HepG2 (cell line): ENCODE measurements around the gene NFE2L2. TPM values are rescaled to one million over a fixed set of nuclear protein-coding genes. Genes with fewer than 3 reads are reported as not detected.
A peak's percentile ranks its signal among the peaks of the same experiment; 100 is the strongest.

ENCODE experiments used
- AHR ChIP-seq: IDR thresholded peaks from 2 replicates; pipeline ENCODE4 v1.6.1; 2018; ENCODE audit warnings: missing genetic modification reagents, missing compliant biosample characterization
- ARNT ChIP-seq: fragments of 450-650 bp; IDR thresholded peaks from 2 replicates; pipeline ENCODE4 v1.6.1; 2017
- CEBPG ChIP-seq: IDR thresholded peaks from 2 replicates; pipeline ENCODE4 v1.6.1; 2016
- ERF ChIP-seq: IDR thresholded peaks from 2 replicates; pipeline ENCODE4 v1.6.1; 2018; ENCODE audit warnings: missing biosample characterization, missing genetic modification reagents
- FOXC1 ChIP-seq: sonication (generic); formaldehyde crosslinking; IDR thresholded peaks from 2 replicates; pipeline ENCODE4 v1.8.0; 2022; ENCODE audit warnings: mild to moderate bottlenecking, missing genetic modification reagents, borderline replicate concordance
- HDAC1 ChIP-seq: sonication (generic); formaldehyde crosslinking; IDR thresholded peaks from 2 replicates; pipeline ENCODE4 v1.5.1; 2020; ENCODE audit warnings: mild to moderate bottlenecking, missing genetic modification reagents
- MAFK ChIP-seq, 2 experiments: IDR thresholded peaks in 1 of 2; conservative IDR thresholded peaks in 1 of 2; 2 replicates each; pipeline ENCODE4 v1.6.1; 2011; ENCODE audit warnings: improper control_type of control experiment in 2 of 2, low read length in 2 of 2
- MXD4 ChIP-seq: IDR thresholded peaks from 2 replicates; pipeline ENCODE4 v1.6.1; 2016; ENCODE audit warnings: mild to moderate bottlenecking, missing biosample characterization, missing genetic modification reagents
- PHF21A ChIP-seq: sonication (generic); formaldehyde crosslinking; IDR thresholded peaks from 2 replicates; pipeline ENCODE4 v1.5.0; 2020; ENCODE audit warnings: mild to moderate bottlenecking, missing genetic modification reagents
- RCOR2 ChIP-seq: IDR thresholded peaks from 2 replicates; pipeline ENCODE4 v1.6.1; 2016; ENCODE audit warnings: missing biosample characterization, missing genetic modification reagents
- SNAPC2 ChIP-seq: sonication (generic); formaldehyde crosslinking; IDR thresholded peaks from 2 replicates; pipeline ENCODE4 v1.8.1; 2022; ENCODE audit warnings: mild to moderate bottlenecking, missing genetic modification reagents
- SOX5 ChIP-seq: IDR thresholded peaks from 2 replicates; pipeline ENCODE4 v1.6.1; 2016; ENCODE audit warnings: borderline replicate concordance
- ZKSCAN1 ChIP-seq: fragments of 150-350 bp; IDR thresholded peaks from 2 replicates; pipeline ENCODE4 v1.6.1; 2014; ENCODE audit warnings: low read length
- ZNF205 ChIP-seq: IDR thresholded peaks from 2 replicates; pipeline ENCODE4 v1.6.1; 2018; ENCODE audit warnings: missing biosample characterization, missing genetic modification reagents
- ZNF33A ChIP-seq: sonication (generic); formaldehyde crosslinking; IDR thresholded peaks from 2 replicates; pipeline ENCODE4 v1.5.1; 2020; ENCODE audit warnings: missing genetic modification reagents, mild to moderate bottlenecking, moderate library complexity, borderline replicate concordance
- ZNF350 ChIP-seq: sonication (generic); formaldehyde crosslinking; IDR thresholded peaks from 2 replicates; pipeline ENCODE4 v1.4.0; 2020; ENCODE audit warnings: mild to moderate bottlenecking, low read depth, missing genetic modification reagents, borderline replicate concordance
- ZNF451 ChIP-seq: sonication (generic); formaldehyde crosslinking; IDR thresholded peaks from 2 replicates; pipeline ENCODE4 v1.5.0; 2020; ENCODE audit warnings: mild to moderate bottlenecking, missing genetic modification reagents
- ZNF556 ChIP-seq: sonication (generic); formaldehyde crosslinking; IDR thresholded peaks from 2 replicates; pipeline ENCODE4 v1.4.0; 2020; ENCODE audit warnings: mild to moderate bottlenecking, missing genetic modification reagents, borderline replicate concordance
- polyA plus RNA-seq, 8 experiments: library from polyadenylated mRNA; depleted of rRNA in 3 of 8; stranded (reverse) in 7 of 8; unstranded in 1 of 8; fragments of >200 nt; fragmentation: Illumina TruSeq in 4 of 8; extraction: Trizol in 4 of 8; gene quantifications; 2 replicates each; pipeline versions ENCODE4 v1.2.1 to v1.2.3, GENCODE V29; 2011 to 2016; ENCODE audit warnings: low read depth in 4 of 8, missing spikeins in 1 of 8, mixed read lengths in 1 of 8; ENCODE audit not compliant: insufficient read depth in 1 of 8
- total RNA-seq, 5 experiments: library from RNA; depleted of rRNA; stranded (reverse); fragments of >200 nt; fragmentation: Illumina TruSeq; extraction: Trizol; gene quantifications; 2 replicates each; pipeline ENCODE4 v1.2.3, GENCODE V29; 2016; ENCODE audit warnings: low read depth in 1 of 5
- TF ChIP-seq, protein P1 (sequence below), 2 experiments: sonication (generic) in 1 of 2; formaldehyde crosslinking in 1 of 2; IDR thresholded peaks; 2 replicates each; pipeline versions ENCODE4 v1.4.0 to v1.6.1; 2016 to 2020; ENCODE audit warnings: borderline replicate concordance in 1 of 2, low read depth in 1 of 2, mild to moderate bottlenecking in 1 of 2, missing genetic modification reagents in 1 of 2
- TF ChIP-seq, protein P2 (sequence below): sonication (generic); formaldehyde crosslinking; conservative IDR thresholded peaks from 2 replicates; pipeline ENCODE4 v1.8.0; 2022; ENCODE audit warnings: missing genetic modification reagents
- TF ChIP-seq, protein P3 (sequence below): sonication (generic); formaldehyde crosslinking; IDR thresholded peaks from 2 replicates; pipeline ENCODE4 v1.5.0; 2020; ENCODE audit warnings: missing genetic modification reagents
- TF ChIP-seq, protein P4 (sequence below): IDR thresholded peaks from 2 replicates; pipeline ENCODE4 v1.6.1; 2016; ENCODE audit warnings: mild to moderate bottlenecking

The NFE2L2 gene
- total and polyA plus RNA-seq, 2 of the 13 experiments (the other 11 are each of a cell fraction or from before 2014, with no cell fraction given), result 84.6 to 215 TPM

DNA sequence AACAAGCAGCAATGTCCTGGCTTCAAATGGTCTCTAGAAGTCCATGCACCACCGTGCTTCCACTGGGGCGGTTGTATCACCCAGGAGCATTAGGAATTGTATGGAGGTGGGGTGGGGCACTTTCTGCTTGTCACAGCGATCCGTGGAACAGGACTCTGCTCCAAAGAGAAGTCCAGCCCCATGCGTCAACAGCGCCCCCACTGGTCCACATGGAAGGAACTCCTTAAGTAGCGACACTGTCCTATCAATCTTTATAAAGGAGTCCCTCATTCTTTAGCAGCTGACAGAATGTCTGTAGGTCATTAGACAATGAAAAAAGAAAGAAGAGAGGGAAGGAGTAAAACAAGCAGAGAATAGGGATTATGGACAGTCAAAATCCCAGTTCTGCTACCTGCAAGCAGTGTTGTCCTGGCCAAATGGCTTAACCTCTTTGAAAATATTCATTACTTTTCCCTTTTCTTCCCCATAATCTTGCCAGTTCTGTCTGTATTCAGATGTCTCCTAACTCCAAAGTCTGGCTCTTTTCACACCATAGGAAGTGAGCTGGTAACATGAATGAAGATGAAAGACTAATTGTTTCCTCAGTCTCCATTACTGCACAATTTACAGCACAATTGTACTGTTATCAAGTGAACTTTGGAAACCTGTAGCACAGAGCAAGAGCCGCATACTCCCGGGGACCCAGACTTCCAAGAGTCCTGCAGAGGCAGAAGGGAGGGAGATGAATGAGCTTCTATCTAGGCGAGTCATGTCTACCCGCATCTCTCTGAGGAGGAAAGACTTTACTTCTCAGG is 9.9 kb downstream of the NFE2L2 start (continued):
- TF ChIP-seq ZNF205 (CRISPR knock-in tag) (0 out of 2 replicates have a peak, but pooled peaks have one; percentile 28), ZNF556 (CRISPR knock-in tag) (peak; percentile 40; the same call in 1 of the 2 replicates), SOX5 (CRISPR knock-in tag) (peak; percentile 60), ERF (CRISPR knock-in tag) (peak; percentile 20; the same call in 1 of the 2 replicates), ZNF33A (CRISPR knock-in tag) (no peak), ARNT (no peak), SNAPC2 (CRISPR knock-in tag) (0 out of 2 replicates have a peak, but pooled peaks have one; percentile 27), MAFK (conservative IDR thresholded peaks at IDR 0.05 in 1 of 2, IDR thresholded peaks at IDR 0.05 in 1 of 2; ENCODE audit: low read length in 2 of 2) (0 out of 4 replicates have a peak, but pooled peaks of 1 of the 2 experiments have one; percentile 2), AHR (CRISPR knock-in tag) (no peak), HDAC1 (CRISPR knock-in tag) (peak; percentile 52; the same call in 1 of the 2 replicates), ZNF350 (CRISPR knock-in tag) (peak; percentile 21; the same call in 1 of the 2 replicates), RCOR2 (CRISPR knock-in tag) (no peak), ZNF451 (CRISPR knock-in tag) (no peak), ZKSCAN1 (no peak), CEBPG (peak; percentile 38; the same call in 1 of the 2 replicates), MXD4 (CRISPR knock-in tag) (0 out of 2 replicates have a peak, but pooled peaks have one; percentile 36), PHF21A (CRISPR knock-in tag) (peak; percentile 9; the same call in 1 of the 2 replicates), FOXC1 (CRISPR knock-in tag) (no peak)
- TF ChIP-seq, protein P1, sequence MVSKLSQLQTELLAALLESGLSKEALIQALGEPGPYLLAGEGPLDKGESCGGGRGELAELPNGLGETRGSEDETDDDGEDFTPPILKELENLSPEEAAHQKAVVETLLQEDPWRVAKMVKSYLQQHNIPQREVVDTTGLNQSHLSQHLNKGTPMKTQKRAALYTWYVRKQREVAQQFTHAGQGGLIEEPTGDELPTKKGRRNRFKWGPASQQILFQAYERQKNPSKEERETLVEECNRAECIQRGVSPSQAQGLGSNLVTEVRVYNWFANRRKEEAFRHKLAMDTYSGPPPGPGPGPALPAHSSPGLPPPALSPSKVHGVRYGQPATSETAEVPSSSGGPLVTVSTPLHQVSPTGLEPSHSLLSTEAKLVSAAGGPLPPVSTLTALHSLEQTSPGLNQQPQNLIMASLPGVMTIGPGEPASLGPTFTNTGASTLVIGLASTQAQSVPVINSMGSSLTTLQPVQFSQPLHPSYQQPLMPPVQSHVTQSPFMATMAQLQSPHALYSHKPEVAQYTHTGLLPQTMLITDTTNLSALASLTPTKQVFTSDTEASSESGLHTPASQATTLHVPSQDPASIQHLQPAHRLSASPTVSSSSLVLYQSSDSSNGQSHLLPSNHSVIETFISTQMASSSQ (IDR thresholded peaks at IDR 0.05; ENCODE audit: low read depth), result no peak
- TF ChIP-seq, protein P1 (CRISPR knock-in tag; IDR thresholded peaks at IDR 0.05; ENCODE audit: borderline replicate concordance), result peak; percentile 34; the same call in 1 of the 2 replicates
- TF ChIP-seq, protein P2, sequence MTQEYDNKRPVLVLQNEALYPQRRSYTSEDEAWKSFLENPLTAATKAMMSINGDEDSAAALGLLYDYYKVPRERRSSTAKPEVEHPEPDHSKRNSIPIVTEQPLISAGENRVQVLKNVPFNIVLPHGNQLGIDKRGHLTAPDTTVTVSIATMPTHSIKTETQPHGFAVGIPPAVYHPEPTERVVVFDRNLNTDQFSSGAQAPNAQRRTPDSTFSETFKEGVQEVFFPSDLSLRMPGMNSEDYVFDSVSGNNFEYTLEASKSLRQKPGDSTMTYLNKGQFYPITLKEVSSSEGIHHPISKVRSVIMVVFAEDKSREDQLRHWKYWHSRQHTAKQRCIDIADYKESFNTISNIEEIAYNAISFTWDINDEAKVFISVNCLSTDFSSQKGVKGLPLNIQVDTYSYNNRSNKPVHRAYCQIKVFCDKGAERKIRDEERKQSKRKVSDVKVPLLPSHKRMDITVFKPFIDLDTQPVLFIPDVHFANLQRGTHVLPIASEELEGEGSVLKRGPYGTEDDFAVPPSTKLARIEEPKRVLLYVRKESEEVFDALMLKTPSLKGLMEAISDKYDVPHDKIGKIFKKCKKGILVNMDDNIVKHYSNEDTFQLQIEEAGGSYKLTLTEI (CRISPR knock-in tag), result no peak
- TF ChIP-seq, protein P3, sequence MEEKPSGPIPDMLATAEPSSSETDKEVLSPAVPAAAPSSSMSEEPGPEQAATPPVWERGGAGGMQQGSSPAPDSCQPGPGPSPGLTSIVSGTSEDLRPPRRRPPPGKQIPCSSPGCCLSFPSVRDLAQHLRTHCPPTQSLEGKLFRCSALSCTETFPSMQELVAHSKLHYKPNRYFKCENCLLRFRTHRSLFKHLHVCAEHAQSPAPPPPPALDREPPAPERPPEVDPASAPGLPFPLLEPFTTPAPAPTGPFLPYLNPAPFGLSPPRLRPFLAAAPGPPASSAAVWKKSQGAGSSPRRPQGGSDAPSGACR (CRISPR knock-in tag), result peak; percentile 51; the same call in 1 of the 2 replicates
- TF ChIP-seq, protein P4, sequence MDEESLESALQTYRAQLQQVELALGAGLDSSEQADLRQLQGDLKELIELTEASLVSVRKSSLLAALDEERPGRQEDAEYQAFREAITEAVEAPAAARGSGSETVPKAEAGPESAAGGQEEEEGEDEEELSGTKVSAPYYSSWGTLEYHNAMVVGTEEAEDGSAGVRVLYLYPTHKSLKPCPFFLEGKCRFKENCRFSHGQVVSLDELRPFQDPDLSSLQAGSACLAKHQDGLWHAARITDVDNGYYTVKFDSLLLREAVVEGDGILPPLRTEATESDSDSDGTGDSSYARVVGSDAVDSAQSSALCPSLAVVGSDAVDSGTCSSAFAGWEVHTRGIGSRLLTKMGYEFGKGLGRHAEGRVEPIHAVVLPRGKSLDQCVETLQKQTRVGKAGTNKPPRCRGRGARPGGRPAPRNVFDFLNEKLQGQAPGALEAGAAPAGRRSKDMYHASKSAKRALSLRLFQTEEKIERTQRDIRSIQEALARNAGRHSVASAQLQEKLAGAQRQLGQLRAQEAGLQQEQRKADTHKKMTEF (CRISPR knock-in tag), result no peak
